Subcutaneous adipose tissue (tissue), 4 donors: Measurements from ENCODE around the gene SGPP1. TPM values are rescaled to one million over a fixed set of nuclear protein-coding genes. Genes with fewer than 3 reads are reported as not detected.

Source experiments
- total RNA-seq, 4 donors: library from RNA; depleted of rRNA; stranded (reverse); fragments of >200 nt; gene quantifications; one replicate each; pipeline ENCODE4 v1.1.0, GENCODE V29; 2016
- TF ChIP-seq, protein P1 (sequence below): fragments of 450-650 bp; IDR thresholded peaks from one replicate; pipeline ENCODE4 v1.5.1; 2016; ENCODE audit warnings: low read depth, mild to moderate bottlenecking, control low read depth, antibody characterized with exemption, moderate library complexity

Gene SGPP1, protein sequence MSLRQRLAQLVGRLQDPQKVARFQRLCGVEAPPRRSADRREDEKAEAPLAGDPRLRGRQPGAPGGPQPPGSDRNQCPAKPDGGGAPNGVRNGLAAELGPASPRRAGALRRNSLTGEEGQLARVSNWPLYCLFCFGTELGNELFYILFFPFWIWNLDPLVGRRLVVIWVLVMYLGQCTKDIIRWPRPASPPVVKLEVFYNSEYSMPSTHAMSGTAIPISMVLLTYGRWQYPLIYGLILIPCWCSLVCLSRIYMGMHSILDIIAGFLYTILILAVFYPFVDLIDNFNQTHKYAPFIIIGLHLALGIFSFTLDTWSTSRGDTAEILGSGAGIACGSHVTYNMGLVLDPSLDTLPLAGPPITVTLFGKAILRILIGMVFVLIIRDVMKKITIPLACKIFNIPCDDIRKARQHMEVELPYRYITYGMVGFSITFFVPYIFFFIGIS
- 10 to 100 TPM; 18.1 to 35.2 (median 32.0) TPM for total RNA-seq

DNA sequence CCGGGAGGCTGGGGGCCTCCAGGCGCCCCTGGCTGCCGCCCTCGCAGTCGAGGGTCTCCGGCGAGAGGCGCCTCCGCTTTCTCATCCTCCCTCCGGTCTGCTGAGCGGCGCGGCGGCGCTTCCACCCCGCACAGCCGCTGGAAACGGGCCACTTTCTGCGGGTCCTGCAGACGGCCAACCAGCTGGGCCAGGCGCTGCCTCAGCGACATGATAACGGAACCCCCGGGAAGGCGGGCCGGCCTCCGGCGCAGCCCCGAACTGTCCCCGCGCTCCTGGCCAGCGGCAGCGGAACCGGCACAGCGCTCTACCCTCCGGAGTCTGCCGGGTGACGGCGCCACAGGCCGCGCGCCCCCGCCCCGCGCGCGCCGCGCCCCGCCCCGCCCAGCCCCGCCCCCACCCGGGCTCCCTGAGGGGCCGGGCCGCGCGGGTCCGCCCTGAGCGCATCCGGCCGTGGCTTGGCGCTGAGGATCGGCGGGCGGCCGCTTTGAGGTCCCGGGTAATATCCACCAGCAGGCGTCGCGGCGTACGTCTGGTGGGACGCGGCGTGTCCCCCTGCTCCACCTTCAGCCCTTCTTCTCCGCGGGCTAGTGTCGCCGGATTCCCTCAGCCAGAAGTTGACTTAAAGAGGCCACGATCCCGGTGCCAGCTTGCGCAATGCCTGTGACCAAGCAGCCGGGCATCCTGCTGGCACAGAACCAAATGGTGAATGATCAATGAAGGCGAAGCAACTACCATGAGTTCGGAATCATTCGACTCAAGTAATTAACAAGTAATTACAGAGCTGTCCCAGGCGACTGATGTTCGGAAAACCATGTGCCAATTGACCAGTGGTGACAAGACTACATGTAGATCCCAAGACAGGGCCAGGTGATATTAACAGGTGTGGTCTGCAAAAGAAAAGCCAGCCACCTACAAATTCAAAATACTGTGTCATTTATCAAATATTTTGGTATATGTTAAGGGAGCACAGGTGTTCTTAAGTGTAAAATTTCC, at the start of gene SGPP1:
Gene SGPP1, minus strand, starts transcription at position 330 of the 993 bp plus-strand sequence. Its CDS starts 121 bp downstream, at position 209.
- TF ChIP-seq, protein P1, sequence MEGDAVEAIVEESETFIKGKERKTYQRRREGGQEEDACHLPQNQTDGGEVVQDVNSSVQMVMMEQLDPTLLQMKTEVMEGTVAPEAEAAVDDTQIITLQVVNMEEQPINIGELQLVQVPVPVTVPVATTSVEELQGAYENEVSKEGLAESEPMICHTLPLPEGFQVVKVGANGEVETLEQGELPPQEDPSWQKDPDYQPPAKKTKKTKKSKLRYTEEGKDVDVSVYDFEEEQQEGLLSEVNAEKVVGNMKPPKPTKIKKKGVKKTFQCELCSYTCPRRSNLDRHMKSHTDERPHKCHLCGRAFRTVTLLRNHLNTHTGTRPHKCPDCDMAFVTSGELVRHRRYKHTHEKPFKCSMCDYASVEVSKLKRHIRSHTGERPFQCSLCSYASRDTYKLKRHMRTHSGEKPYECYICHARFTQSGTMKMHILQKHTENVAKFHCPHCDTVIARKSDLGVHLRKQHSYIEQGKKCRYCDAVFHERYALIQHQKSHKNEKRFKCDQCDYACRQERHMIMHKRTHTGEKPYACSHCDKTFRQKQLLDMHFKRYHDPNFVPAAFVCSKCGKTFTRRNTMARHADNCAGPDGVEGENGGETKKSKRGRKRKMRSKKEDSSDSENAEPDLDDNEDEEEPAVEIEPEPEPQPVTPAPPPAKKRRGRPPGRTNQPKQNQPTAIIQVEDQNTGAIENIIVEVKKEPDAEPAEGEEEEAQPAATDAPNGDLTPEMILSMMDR, result no peak

DNA sequence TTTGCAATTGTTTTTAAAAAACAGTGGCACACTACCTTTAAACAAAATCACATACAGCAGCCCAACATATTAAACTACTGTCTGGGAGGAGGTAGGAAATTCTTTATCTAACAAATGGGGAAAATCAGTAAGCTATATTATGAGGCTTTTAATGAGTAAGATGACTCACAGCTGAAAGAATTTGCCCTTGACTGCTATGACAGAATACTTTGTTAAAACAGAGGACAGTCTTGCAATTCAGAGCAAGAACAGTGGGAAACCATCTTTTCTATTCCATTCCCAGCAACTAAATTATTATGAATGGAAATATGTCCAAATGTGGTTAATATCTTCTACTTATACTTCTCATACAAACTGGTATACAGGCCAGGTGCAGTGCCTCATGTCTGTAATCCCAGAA, 49.2 kb upstream of the SGPP1 start:
- TF ChIP-seq, protein P1, result no peak

DNA sequence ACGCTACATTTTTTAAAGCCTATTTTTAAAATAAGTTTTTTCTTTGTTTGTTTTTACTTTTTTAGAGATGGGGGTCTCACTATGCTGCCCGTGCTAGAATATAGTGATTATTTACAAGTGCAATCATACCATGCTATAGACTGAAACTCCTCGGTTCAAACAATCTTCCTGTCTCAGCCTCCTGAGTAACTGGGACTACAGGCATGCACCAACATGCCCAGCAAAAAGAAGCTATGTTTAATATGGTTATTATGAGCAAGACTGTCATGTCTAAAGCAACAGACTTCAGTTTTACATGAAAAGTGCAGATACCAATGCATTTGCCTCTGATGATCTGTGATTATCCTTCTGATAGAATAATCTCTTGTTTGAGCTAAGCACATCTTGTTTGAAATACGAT, 45.6 kb upstream of the SGPP1 start:
- TF ChIP-seq, protein P1, result no peak

DNA sequence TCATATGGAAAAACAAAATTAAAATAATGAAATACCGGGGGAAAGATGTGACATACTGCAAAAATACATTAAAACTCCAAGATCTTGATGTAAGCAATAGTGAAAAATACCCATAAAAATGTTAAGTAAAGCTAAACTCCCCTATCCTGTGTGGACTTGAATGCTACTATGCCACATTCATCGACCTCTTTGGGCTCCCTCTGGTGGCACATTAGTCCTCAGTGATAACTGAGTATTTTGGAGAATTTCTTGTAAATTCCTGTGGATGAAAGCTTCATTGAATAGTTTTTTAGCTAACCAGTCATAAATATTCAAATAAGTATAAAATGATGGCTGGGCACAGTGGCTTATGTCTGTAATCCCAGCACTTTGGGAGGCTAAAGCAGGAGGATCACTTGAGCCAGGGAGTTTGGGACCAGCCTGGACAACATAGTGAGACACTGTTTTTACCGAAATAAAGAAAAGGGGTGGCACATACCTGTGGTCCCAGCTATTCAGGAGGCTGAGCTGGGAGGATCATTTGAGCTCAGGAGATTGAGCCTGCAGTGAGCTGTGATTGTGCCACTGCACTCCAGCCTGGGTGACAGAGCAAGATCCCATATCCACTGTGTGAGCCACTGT, 42.4 kb upstream of the SGPP1 start:
- TF ChIP-seq, protein P1, result no peak

DNA sequence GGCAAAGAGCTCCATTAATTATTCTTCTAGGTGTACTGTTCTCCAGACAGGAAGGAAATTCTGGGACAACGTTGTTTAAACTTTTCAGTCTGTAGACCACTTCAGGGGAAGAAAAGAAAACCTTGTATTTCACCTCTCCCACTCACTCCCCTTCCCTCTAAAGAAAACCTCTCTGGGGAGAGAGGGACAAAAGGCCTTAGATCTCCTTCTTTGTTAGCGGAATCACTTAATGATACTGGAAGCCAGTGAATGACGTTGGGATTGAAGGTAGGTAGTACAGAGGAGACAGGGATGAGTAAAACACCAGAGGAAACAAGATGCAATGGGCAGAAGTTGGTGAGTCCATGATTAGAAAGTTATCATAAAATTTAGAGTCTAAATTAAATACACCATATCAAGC, 38.7 kb upstream of the SGPP1 start:
- TF ChIP-seq, protein P1, result no peak

DNA sequence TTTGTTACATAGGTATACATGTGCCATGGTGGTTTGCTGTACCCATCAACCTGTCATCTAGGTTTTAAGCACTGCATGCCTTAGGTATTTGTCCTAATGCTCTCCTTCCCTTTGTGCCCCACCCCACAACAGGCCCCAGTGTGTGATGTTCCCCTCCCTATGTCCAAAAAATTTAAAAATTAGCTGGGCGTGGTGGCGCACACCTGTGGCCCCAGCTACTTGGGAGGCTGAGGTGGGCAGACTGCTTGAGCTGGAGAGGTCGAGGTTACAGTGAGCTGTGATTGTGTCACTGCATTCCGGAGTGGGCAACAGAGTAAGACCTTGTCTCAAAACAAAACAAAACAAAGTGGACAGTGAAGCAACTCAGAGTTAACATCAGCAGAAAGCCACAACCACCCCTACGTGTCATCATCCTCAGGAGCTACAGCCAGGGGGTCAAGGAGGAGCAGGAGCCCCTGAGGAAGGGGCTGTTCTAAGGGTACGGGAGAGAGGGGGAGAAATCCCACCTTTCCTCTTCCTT, 36.8 kb upstream of the SGPP1 start:
- TF ChIP-seq, protein P1, result no peak
